HG03432 (cell line): ENCODE results near the gene AP1S3.
"Not testable (repeated sequence)": the region's sequence is repeated elsewhere in the genome, so short reads cannot be mapped to it uniquely, and the experiment has no call there.

ENCODE experiments used
- ATAC-seq: cut with Tn5 transposase; IDR thresholded peaks from one replicate; pipeline ENCODE4 v1.9.1; 2021; ENCODE audit warnings: mild to moderate bottlenecking, moderate library complexity; ENCODE audit not compliant: unreplicated experiment

Gene AP1S3

DNA sequence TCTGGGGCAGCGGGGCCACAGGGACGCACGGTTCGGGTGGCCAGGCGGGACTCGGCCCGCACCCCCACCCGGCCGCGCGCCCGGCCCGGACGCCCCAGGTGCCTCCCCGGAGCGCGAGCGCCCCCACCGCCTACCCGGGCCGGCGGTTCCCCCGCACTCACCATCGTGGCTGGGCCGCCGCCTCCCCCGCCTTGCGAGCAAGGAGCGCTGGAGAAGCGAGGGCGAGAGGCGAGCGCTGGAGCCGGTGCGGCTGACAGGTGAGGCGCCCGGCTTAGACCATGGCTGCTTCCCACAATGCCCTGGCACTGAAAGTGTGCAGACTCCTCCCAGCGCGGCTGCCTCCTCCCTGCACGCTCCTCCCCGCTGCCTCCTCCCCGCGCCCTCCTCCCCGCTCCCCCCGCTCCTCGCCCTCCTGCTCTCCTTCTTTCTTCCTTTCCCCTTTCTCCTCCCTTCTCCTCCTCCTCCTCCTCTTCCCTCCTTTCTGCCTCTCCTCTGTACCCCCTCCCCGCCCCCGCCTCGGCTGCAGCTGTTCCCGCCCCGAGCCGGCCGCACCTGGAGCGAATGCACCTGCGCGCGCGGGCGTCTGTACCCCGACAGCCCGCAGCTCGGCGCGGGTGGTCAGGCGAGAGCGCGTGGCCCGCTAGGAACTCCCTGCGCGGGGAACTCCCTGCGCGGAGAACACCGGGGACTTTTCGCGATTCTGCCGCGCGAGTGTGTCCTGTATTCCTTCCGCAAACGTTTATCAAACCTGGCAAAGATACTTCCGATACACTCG is at the start of gene AP1S3:
TSS of gene AP1S3 (minus strand) at position 296 of the 775 bp plus-strand sequence. CDS start at position 164, 132 bp downstream.
- ATAC-seq = peak; percentile 83

DNA sequence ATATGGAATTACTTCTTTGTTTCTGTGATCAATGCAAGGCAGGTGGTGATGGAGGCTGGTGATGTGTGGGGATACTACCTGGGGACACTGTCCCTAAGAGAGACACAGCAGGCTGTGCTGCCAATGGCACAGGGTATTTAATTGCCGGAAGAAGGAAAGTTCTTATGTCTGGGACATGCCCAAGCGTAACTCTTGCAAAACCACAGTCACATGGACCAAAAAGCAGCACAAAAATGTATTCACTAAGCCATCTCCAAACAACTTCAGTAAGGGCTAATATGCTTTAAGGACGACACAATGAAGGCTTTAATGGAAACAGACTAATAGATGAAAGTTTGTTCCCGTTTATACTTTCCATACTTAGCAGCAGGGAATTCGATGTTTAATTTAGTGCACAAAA is 49.7 kb upstream of the AP1S3 start:
- ATAC-seq = no peak

DNA sequence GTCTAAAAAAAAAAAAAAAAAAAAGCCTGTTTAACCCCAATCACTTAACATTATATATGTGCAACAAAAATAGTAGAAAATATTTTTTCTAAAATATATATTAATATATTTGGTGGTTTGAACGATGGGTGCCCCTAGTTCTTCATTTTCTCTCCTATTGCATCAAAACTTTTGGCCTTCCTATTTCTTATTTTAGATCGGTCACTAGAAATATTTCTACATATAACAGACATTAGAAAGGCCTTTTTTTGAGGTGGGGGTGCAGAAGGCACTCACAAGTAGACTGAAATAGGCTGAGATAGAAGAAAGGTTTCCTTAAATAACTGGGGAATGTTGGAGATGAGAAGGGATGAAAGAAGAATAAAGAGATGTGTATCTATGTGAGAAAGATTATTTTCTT is 49.3 kb upstream of the AP1S3 start:
- ATAC-seq = no peak

DNA sequence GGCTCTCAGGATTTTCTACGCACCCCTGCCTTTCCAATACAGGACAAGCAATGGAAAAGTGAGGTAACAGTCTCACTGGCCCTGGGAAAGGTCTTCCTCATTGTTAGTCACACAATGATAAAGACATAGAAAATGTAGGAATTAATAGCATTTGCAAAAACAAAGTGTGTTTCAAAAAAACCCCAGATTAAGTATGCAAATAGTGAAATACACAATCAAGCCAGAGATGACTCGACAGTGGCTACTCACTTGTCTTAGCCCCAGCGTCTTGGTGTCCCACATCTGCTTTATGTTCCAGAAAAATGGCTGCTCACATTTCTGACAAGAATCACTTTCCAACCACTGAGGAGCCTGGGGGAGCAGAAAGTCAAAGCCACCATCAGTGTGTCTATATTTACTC is 47.0 kb upstream of the AP1S3 start:
- ATAC-seq = peak; percentile 91

DNA sequence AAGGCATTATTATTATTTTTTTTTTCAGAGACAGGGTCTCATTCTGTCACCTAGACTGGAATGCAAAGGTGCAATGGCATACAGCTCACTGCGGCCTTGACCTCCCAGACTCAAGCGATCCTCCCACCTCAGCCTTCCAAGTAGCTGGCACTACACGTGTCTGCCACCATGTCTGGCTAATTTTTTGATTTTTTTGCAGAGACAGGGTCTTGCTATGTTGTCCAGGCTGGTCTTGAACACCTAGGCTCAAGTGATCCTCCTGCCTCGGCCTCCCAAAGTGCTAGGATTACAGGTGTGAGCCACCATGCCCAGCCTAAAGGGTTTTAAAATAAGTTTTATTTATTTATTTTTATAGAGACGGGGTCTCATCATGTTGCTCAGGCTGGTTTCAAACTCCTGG is 45.3 kb upstream of the AP1S3 start:
- ATAC-seq = no peak

DNA sequence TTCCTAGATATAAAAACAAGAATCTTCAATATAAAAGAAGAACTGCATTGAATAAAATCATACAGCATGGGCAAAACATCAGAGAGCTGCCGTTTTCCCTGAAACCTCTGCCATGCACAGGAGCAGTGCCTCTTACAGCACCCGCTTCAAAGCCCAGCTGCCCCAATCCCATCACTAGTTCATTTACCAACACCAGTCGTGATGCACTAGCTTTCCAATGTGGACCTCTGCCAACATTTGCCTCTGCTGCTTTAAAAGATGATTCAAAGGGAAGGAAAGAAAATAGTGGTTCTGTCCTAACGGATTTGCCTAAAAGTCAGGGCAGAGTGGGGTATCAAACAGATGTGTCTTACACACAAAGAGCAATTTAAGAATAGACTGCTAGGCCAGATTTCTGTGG is 43.4 kb upstream of the AP1S3 start:
- ATAC-seq = no peak

DNA sequence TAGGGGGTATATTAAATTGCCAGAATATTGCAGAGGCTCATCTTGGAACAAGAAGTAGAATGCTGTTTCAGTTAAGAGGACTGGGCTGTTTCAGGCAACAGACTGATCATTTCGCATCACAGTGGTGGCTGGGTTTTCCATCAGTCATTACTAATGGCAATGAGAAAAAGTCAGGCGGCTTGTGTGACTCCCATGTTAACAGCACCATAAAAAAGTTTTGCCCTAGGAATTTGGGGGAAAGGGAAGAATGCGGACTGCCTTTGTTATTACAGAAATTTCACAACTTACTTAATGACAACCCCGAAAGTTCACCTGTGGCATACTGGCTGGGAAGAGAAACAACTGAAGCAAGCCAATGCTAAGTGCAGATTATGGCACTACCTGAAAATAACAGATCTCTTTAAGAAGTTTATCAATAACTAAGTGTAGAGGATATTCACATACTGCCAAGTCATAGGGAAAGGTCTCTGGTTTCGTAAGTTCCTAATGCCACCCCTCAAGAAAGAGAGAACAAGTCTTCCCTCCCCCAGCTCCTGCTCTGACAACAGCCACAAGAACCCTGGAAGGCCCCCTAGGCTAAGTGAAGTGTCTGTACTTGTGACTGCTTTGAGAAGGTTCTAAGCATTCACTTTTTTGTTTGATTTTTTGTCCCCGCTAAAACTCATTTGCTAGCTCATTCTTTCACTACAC is 40.5 kb upstream of the AP1S3 start:
- peak; percentile 53 for ATAC-seq

DNA sequence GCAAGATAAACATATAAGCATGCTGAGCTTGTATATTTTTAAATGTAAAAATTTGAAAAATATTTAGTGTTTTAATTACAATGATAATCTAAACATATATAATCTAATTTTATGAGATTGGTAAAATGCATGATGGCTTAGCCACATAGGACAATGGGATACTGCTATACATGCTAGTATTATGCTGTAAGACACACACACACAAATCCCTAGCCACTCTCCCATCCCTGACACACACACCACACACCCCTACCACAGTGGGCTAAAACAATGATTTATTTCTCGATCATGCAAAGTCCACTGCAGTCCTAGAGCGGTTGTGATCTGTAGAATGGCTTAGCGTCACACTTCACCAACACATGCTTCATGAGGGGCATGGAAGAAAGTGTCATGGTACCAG is 36.3 kb upstream of the AP1S3 start:
- ATAC-seq = no peak

DNA sequence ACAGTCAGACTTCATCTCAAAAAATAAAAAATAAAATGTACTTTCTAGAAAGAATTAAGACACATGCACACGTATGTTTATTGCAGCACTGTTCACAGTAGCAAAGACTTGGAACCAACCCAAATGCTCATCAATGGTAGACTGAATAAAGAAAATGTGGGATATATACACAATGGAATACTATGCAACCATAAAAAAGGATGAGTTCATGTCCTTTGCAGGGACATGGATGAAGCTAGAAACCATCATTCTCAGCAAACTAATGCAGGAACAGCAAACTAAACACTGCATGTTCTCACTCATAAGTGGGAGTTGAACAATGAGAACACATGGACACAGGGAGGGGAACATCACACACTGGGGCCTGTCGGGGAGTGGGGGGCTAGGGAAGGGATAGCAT is 35.4 kb upstream of the AP1S3 start:
- ATAC-seq = not testable (repeated sequence)

DNA sequence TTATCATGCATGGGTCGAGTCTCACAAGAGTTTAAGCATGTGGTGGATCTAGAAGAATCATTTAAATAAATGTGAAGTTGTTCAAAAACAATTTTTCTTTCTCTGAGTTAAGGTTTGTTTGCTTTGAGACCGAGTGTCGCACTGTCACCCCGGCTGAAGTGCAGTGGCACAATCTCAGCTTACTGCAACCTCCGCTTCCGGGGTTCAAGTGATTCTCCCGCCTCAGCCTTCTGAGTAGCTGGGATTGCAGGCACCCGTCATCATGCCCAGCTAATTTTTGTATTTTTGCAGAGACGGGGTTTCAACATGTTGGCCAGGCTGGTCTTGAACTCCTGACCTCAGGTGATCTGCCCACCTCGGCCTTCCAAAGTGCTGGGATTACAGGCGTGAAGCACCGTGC is 34.3 kb upstream of the AP1S3 start:
- ATAC-seq = not testable (repeated sequence)

DNA sequence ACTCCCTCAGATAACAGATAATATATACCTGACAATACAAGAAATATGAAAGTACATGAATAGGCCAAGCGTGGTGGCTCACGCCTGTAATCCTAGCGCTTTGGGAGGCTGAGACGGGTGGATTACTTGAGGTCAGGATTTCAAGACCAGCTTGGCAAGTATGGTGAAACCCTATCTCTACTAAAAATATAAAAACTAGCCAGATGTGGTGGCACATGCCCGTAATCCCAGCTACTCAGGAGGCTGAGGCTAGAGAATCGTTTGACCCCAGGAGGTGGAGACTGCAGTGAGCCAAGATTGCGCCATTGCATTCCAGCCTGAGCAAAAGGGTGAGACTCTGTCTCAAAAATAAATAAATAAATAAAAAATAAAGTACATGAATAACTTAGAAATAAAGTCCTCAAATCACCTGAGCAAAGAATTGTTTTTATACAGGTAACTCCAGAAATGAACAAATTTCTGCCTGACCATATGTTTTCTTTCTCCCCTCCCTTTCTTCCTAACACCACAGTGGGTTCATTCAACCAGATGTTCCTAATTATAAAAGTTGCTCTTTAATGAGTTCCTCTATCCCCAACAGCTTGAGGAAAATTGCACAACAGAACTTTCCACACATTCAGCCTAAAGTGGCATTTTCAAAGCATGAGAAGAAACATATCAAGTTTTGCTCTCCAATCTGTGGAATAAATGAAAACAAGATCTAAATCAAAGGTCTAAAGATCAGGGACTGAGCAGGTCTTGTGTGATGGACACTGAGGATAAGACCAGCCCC is 33.6 kb upstream of the AP1S3 start:
- ATAC-seq = no peak

DNA sequence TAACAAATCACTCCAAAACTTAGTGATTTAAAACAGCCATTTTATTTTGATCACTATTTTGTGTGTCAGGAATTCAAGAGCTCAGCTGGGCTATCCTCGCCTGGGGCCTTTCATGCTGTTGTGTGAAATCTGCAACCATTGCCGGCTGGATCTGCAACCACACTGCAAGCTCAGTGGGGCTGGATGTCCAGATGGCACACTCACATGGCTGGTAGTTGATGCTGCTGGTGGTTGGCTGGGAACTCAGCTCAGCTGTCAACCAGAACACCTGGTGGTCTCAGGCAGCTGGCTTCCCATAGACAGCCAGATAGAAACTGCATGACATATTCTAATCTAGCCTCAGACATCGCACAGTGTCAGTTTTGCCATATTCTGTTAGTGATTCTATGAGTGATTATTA is 30.6 kb upstream of the AP1S3 start:
- ATAC-seq = peak; percentile 71

DNA sequence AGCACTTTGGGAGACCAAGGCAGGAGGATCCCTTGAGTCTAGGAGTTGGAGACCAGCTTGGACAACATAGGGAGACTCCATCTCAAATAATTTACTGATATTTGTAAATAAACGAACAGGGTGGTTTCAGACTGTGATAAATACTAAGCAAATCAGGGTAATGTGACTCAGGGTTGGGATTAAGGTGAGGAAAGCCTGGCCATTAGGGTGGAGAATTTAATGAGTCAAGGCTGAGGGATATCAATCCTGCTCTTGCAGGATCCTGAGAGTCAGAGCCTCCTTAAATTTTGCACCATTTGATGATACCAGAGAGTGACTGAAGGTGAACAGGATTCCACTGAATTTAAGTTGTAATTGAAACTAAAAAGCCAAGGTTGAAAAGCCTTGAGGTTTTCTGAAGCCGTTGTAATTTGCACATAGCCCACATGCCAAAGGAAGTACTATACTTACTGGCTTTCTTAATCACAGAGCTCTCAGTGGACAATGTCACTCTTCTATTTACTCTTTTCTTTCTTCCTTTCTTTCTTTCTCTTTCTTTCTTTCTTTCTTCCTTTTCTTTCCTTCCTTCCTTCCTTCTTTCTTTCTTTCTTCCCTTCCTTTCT is 28.6 kb upstream of the AP1S3 start:
- peak; percentile 39 for ATAC-seq

DNA sequence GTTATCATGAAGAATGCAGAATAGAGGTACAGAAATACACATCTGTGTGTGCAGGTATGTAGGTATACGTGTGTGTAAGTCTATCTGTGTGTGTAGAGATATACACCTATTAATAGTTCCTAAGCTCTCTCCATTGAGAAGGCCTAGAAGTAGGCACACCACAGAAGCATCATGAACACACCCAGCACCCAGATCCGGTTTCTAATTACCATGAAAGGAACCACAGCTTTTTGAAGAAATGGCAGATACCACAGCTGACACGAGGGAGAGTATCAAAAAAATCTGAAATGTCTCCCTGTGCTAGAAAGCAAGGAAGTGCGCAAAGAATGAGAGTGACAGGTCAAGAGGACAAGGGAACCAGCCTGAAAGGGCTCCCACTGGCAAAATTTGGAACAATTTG is 27.7 kb upstream of the AP1S3 start:
- ATAC-seq = no peak

DNA sequence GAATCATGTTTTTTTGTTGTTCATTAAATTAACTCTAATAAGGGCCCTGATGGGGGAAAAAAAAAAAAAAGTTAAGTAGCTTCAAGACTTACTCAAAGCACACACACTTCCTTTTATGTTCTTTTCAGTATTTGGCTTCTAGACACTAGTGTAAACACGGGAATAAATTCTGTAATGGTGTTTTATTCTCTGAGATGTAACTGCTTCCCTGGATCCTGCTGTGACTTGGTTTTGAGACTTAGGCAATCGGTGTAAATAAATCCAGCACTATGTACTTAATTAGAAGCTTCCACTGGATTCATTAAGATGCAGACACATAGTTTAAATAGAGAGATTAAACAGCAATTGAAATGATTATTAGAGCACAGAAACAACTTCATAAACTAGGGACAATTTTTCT is 26.1 kb upstream of the AP1S3 start:
- ATAC-seq = no peak

DNA sequence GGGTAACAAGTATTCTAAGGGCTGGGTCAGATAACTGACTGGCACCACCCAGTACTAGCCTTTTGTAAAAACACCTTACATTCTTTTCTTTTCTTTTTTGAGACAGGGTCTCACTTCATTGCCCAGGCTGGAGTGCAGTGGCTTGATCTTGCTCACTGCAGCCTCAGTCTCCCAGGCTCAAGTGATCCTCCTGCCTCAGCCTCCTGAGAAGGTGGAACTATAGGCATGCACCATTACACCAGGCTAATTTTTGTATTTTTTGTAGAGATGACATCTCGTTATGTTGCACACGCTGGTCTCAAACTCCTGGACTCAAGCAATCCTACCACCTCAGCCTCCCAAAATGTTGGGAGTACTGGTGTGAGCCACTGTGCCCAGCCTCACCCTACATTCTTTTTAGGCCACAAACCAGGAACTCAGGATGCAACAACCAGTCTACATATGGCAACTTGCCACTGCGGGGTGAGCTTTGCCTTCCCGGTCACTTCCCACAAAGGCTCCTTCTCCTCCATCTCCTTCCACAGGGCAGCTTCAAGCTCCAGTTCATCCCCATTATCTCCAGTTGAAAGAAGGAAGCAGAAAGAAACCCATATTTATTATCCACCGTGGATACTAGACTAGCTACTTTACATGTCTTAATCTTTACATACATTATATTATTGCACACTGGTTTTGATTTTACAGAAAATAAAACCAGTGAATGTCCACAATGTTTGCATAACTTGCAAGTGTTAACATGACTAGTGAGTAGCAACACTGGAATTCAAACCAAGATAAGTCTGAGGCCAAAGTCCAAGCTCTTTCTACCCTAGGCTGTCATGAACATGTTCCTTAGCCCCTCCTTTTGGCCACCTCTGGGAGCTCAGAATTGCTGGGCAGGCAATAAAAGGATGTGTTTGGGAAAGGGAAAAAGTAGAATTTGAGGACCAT is 23.7 kb upstream of the AP1S3 start:
- ATAC-seq = no peak

DNA sequence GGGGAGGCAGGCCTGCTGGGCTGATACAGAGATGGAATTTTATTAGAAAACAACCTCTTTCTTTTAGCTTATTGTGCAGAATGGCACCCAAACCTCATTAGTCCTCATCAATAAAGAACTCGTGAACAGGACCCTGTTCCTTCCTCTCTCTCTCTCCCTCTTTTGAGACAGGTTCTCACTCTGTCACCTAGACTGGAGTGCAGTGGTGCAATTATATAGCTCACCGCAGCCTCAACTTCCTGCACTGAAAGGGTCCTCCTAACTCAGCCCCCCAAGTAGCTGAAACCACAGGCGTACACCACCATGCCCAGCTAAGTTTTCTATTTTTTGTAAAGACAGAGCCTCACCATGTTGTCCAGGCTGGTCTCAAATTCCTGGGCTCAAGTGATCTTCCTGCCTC is 21.7 kb upstream of the AP1S3 start:
- no peak for ATAC-seq

DNA sequence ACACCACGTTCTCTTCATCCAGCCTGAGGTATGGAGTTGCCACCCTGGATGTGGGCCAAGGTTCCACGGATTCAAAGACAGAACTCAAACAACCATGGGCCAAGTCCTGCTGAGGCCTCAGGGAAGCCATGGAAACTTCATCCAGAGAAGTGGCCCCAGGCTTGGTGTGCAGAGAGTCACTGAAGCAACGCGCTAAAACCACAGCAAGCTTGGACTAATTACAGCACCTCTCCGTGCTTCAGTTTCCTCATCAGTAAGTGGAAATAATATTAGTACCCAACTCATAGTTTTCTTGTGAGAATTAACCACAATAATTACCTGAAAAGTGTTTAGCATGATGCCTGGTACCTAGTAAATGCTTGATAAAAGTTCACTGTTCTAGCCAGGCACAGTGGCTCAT is 19.2 kb upstream of the AP1S3 start:
- ATAC-seq = peak; percentile 32

DNA sequence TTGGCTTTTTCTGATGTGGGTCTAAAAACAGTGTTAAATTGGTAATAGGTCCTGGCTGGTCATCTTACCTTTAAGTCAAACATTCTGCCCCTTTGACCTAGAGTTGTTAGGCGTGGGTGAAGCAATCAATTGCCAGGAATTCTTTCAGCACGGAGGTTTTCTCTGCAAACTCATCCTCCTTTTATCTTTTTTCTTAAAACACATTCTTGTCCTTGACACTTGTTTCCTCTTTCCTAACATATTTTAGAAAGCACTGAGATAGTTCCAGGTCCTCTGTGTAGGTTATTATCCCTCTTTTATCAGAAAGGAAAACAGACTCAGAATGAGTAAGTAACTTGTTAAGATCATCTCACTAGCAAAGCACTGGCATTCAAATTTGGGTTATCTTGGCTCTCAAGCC is 18.6 kb upstream of the AP1S3 start:
- ATAC-seq = no peak

DNA sequence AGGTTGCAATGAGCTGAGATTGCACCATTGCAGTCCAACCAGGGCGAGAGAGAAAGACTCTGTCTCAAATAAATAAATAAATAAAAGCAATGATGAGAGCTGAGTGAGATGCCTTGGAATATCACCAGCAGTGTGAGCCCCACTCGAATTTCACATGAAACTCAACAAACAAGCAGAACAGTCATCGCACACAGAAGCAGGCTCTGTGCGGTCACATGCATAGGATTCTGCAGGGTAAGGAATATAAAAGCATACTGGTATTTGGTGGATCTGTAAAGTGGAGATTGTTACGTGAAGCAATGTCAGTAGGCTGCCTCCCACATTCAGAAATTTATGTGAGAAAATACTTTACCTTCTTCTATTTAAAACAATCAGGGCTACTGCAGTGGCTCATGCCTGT is 18.0 kb upstream of the AP1S3 start:
- ATAC-seq = no peak
